ENCODE measurements around the gene SRRM5. TPM values are rescaled to one million over a fixed set of nuclear protein-coding genes. Genes with fewer than 3 reads are reported as not detected.
"Not testable (repeated sequence)": the region's sequence is repeated elsewhere in the genome, so short reads cannot be mapped to it uniquely, and the experiment has no call there.

SRRM5 gene
- total and polyA plus RNA-seq, 2 experiments from 2014 or later = 0.30 to 0.50 TPM

GRCh38 chr19:43586346-43586745 is 25.5 kb upstream of the SRRM5 start:
- no peaks in the 10 kb centered on the region for H3K9me3 ChIP-seq (ENCODE audit: low read depth)
- no peak for DNase-seq (ENCODE audit: low read depth in 1 of 2, low spot score in 1 of 2)
- H3K4me1 ChIP-seq (ENCODE audit: low read depth) = no peaks in the 10 kb centered on the region
- no peaks in the 10 kb centered on the region for H3K27me3 ChIP-seq
- no peak for TF ChIP-seq CTCF (IDR thresholded peaks at IDR 0.05; ENCODE audit: low read depth, low read length)
- peaks cover 4% of the 10 kb centered on the region for H3K36me3 ChIP-seq
- no peak overlapping the region for H3K27ac ChIP-seq
- H3K4me3 ChIP-seq = no peak overlapping the region

- H3K27ac ChIP-seq = not testable (repeated sequence)
Observed at GRCh38 chr19:43587029-43587428, 24.9 kb upstream of the SRRM5 start.

GRCh38 chr19:43589277-43589676 is 22.6 kb upstream of the SRRM5 start:
- peaks cover 4% of the 10 kb centered on the region for H3K36me3 ChIP-seq
- H3K27ac ChIP-seq = no peak overlapping the region
- H3K4me3 ChIP-seq = no peak overlapping the region
- TF ChIP-seq CTCF (IDR thresholded peaks at IDR 0.05; ENCODE audit: low read depth, low read length) = no peak
- H3K9me3 ChIP-seq (ENCODE audit: low read depth) = no peaks in the 10 kb centered on the region
- no peaks in the 10 kb centered on the region for H3K4me1 ChIP-seq (ENCODE audit: low read depth)
- no peaks in the 10 kb centered on the region for H3K27me3 ChIP-seq
- DNase-seq (ENCODE audit: low read depth in 1 of 2, low spot score in 1 of 2) = no peak

More at GRCh38 chr19:43587029-43587428, 24.9 kb upstream of the SRRM5 start:
- not testable (repeated sequence) for DNase-seq (ENCODE audit: low read depth in 1 of 2, low spot score in 1 of 2); H3K4me1 ChIP-seq (ENCODE audit: low read depth); H3K9me3 ChIP-seq (ENCODE audit: low read depth); H3K27me3 ChIP-seq; H3K4me3 ChIP-seq; H3K36me3 ChIP-seq

GRCh38 chr19:43589678-43590077 is 22.2 kb upstream of the SRRM5 start:
- Histone ChIP-seq H3K27ac (no peak overlapping the region), H3K36me3 (peaks cover 4% of the 10 kb centered on the region), H3K27me3 (no peaks in the 10 kb centered on the region), H3K9me3 (ENCODE audit: low read depth) (no peaks in the 10 kb centered on the region), H3K4me1 (ENCODE audit: low read depth) (no peaks in the 10 kb centered on the region), H3K4me3 (no peak overlapping the region)
- TF ChIP-seq CTCF (IDR thresholded peaks at IDR 0.05; ENCODE audit: low read depth, low read length) = no peak
- no peak for DNase-seq (ENCODE audit: low read depth in 1 of 2, low spot score in 1 of 2)

DNA sequence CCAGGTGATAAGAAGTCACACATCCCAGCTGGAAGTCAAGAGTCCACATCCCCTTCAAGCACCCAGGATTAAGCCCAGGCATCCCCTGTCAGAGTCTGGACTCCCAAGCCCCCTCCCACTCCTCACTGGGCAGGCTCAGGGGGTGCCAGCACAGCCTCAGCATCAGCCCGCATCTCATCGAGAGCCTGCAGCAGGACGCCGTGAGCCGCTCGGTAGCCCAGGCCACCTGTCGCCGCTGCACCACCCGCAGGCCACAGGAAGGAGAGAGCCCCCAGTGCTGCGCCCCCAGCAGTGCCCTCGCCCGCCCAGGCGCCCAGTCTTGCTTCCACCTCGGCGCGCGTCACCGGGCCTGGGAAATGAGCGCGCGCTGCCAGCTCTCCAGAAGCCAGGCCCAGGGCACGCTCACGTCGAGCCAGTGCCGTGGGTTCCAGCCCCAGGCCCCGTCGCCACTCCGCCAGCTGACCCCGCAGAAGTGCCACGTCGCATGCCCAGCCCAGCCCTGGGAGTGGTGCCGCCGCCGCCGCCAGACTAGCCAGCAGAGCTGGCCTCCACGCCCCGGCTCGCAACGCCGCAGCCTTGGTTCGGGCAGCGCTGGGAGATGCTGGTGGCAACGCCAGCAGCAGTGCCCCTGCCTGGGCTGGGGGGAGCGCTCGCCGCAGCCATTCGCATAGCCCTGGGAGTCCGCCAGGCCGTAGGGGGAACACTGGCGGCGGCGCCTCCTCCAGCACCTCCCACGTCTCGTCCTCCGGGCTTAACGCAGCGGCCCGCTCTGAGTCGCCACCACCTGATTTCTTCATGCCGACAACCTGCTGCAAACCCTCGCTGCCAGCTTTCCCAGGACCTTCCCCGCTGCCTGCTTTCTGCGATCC is 19.8 kb upstream of the SRRM5 start:
- DNase-seq (ENCODE audit: low read depth in 1 of 2, low spot score in 1 of 2) = no peak

More for the DNA sequence above, 19.8 kb upstream of the SRRM5 start:
- no peaks in the 10 kb centered on the region for H3K9me3 ChIP-seq (ENCODE audit: low read depth)
- H3K4me3 ChIP-seq = no peak overlapping the region
- H3K4me1 ChIP-seq (ENCODE audit: low read depth) = peaks cover 2% of the 10 kb centered on the region
- no peak for TF ChIP-seq CTCF (IDR thresholded peaks at IDR 0.05; ENCODE audit: low read depth, low read length)
- no peaks in the 10 kb centered on the region for H3K36me3 ChIP-seq
- H3K27me3 ChIP-seq = no peaks in the 10 kb centered on the region
- H3K27ac ChIP-seq = no peak overlapping the region
